MV-4-11 (cell line): ENCODE data around the gene GCNT2.
"Not testable (repeated sequence)": the region's sequence is repeated elsewhere in the genome, so short reads cannot be mapped to it uniquely, and the experiment has no call there.

ENCODE experiments used
- DNase-seq: peaks from one replicate; lab custom pipeline; 2025; lab: John Stamatoyannopoulos, UW

Gene GCNT2

GRCh38 chr6:10514049-10514780 lies 6.9 kb upstream of the GCNT2 start:
- DNase-seq: no peak

GRCh38 chr6:10516953-10517352 lies 4.2 kb upstream of the GCNT2 start:
- DNase-seq: no peak

- DNase-seq: peak; percentile 68
Observed at GRCh38 chr6:10518557-10519407, 2.4 kb upstream of the GCNT2 start.

- not testable (repeated sequence) for DNase-seq
Observed at GRCh38 chr6:10519408-10519697, 1.8 kb upstream of the GCNT2 start.

GRCh38 chr6:10520468-10520867 lies 683 bp upstream of the GCNT2 start:
- DNase-seq: peak; percentile 29

GRCh38 chr6:10522929-10523573 lies 1.9 kb downstream of the GCNT2 start:
- no peak for DNase-seq

- DNase-seq: no peak
Observed at GRCh38 chr6:10526156-10526555, 5.0 kb downstream of the GCNT2 start.

- DNase-seq: no peak
Observed at GRCh38 chr6:10528158-10528981, 7.2 kb downstream of the GCNT2 start.

GRCh38 chr6:10529231-10529801 lies 8.2 kb downstream of the GCNT2 start:
- DNase-seq: no peak

- not testable (repeated sequence) for DNase-seq
Observed at GRCh38 chr6:10529828-10530374, 8.8 kb downstream of the GCNT2 start.

GRCh38 chr6:10531503-10531902 lies 10.4 kb downstream of the GCNT2 start:
- peak; percentile 90 for DNase-seq

- no peak for DNase-seq
Observed at GRCh38 chr6:10531942-10532341, 10.8 kb downstream of the GCNT2 start.

- no peak for DNase-seq
Observed at GRCh38 chr6:10532392-10532791, 11.2 kb downstream of the GCNT2 start.

- DNase-seq: no peak
Observed at GRCh38 chr6:10534419-10534762, 13.2 kb downstream of the GCNT2 start.

GRCh38 chr6:10535193-10535592 lies 14.0 kb downstream of the GCNT2 start:
- DNase-seq: peak; percentile 62

GRCh38 chr6:10537726-10538125 lies 16.6 kb downstream of the GCNT2 start:
- no peak for DNase-seq

GRCh38 chr6:10540073-10540746 lies 19.1 kb downstream of the GCNT2 start:
- DNase-seq: no peak

GRCh38 chr6:10541591-10541990 lies 20.4 kb downstream of the GCNT2 start:
- no peak for DNase-seq

- peak; percentile 75 for DNase-seq
Observed at GRCh38 chr6:10542213-10542612, 21.1 kb downstream of the GCNT2 start.

GRCh38 chr6:10543488-10543887 lies 22.3 kb downstream of the GCNT2 start:
- no peak for DNase-seq

GRCh38 chr6:10545482-10545881 lies 24.3 kb downstream of the GCNT2 start:
- no peak for DNase-seq
